ENCODE measurements around the gene GPR153. TPM values are rescaled to one million over a fixed set of nuclear protein-coding genes. Genes with fewer than 3 reads are reported as not detected.

The GPR153 gene
- total and polyA plus RNA-seq, 2 of the 8 experiments (the other 6 are each of a cell fraction or from before 2014, with no cell fraction given), result 5.7 to 8.1 TPM

DNA sequence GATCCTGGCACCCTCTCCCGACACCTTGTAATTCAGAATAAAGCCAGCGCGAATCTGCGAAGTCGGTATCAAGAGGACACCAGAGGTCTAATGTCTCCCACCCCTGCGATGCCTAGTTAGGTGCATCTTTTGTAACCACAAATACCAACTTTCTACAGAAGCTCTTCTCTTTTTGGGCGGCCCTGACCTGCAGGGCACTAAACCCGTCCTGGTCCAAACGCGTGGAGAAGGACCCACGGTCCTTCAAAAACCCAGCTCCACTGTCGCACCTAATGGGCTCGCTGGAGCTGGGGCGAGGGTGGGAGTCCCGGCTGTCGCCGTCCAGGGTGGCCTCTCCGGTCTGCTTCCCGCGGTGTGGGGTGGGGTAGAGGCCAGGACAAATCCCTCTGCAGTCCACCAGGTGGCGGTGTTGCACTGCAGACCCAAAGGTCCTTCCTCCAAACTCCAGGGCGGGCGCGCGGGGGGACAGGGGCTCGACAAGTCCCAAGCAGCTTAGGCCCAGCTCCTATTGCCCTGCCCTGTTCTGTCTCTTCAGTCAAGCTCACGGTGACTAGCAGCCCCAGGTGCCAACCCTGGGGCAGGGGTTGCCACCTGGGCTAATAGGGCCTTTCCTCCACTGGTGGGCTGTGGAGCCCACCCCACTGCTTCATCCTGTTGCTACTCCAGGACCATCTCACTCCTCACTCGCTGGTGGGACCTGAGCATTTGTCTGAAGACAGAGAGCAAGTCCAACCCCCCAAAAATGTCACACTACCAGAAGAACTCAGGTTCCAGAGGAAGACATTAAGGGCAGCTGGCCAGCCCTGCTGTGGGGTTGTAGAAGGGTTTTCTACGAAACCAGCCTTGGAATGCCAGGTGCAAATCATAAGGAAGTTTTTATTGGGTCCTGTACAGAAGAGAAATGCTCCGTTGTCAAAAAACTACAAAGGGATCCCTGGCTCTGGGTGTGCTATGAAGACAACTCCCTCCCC lies 14.1 kb downstream of the GPR153 start (continued):
- TF ChIP-seq, protein P1, sequence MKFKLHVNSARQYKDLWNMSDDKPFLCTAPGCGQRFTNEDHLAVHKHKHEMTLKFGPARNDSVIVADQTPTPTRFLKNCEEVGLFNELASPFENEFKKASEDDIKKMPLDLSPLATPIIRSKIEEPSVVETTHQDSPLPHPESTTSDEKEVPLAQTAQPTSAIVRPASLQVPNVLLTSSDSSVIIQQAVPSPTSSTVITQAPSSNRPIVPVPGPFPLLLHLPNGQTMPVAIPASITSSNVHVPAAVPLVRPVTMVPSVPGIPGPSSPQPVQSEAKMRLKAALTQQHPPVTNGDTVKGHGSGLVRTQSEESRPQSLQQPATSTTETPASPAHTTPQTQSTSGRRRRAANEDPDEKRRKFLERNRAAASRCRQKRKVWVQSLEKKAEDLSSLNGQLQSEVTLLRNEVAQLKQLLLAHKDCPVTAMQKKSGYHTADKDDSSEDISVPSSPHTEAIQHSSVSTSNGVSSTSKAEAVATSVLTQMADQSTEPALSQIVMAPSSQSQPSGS (IDR thresholded peaks at IDR 0.05; ENCODE audit: low read length), result peak; percentile 13; the same call in 1 of the 2 replicates
- TF ChIP-seq SP2 (IDR thresholded peaks at IDR 0.05; ENCODE audit: low read length) (no peak), BRCA1 (IDR thresholded peaks at IDR 0.05; ENCODE audit: low read depth, low read length) (no peak), POLR2AphosphoS5 (IDR thresholded peaks at IDR 0.05; ENCODE audit: low read depth, low read length) (peak; percentile 28), NANOG (IDR thresholded peaks at IDR 0.05; ENCODE audit: insufficient read depth, low read depth, low read length, poor library complexity, severe bottlenecking) (peak; percentile 30)
- TF ChIP-seq, protein P2, sequence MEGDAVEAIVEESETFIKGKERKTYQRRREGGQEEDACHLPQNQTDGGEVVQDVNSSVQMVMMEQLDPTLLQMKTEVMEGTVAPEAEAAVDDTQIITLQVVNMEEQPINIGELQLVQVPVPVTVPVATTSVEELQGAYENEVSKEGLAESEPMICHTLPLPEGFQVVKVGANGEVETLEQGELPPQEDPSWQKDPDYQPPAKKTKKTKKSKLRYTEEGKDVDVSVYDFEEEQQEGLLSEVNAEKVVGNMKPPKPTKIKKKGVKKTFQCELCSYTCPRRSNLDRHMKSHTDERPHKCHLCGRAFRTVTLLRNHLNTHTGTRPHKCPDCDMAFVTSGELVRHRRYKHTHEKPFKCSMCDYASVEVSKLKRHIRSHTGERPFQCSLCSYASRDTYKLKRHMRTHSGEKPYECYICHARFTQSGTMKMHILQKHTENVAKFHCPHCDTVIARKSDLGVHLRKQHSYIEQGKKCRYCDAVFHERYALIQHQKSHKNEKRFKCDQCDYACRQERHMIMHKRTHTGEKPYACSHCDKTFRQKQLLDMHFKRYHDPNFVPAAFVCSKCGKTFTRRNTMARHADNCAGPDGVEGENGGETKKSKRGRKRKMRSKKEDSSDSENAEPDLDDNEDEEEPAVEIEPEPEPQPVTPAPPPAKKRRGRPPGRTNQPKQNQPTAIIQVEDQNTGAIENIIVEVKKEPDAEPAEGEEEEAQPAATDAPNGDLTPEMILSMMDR (IDR thresholded peaks at IDR 0.05; ENCODE audit: control extremely low read depth in 1 of 3, insufficient read depth in 1 of 3, low read depth in 1 of 3, low read length in 3 of 3), result peak in 2 of 3 experiments; percentile 92; a peak in 3 of 4 replicates

Data from H1 (cell line).